H1 (cell line): Measurements from ENCODE around the gene TSFM. TPM values are rescaled to one million over a fixed set of nuclear protein-coding genes. Genes with fewer than 3 reads are reported as not detected.

Source experiments
- E2F6 ChIP-seq: IDR thresholded peaks from 2 replicates; pipeline ENCODE4 v1.6.1; 2012; ENCODE audit warnings: inconsistent platforms
- JUN ChIP-seq: IDR thresholded peaks from 2 replicates; pipeline ENCODE4 v1.6.1; 2011; ENCODE audit warnings: low read depth, mild to moderate bottlenecking, improper control_type of control experiment, low read length
- polyA plus RNA-seq, 7 experiments: library from polyadenylated mRNA; depleted of rRNA in 3 of 7; stranded (reverse) in 5 of 7; unstranded in 2 of 7; fragments of >200 nt in 5 of 7; fragments of 200-250 nt in 2 of 7; gene quantifications; 1 replicate in 5 of 7; 2 replicates in 1 of 7; 4 replicates in 1 of 7; pipeline versions ENCODE4 v1.2.1 to v1.2.3, GENCODE V29; 2011 to 2013; ENCODE audit warnings: missing spikeins in 2 of 7, mixed read lengths in 2 of 7
- total RNA-seq: library from RNA; stranded (reverse); fragmentation: NEBNext Ultra II Directional; extraction: Animal tissue kit (Norgen Biotek cat#: 25700); gene quantifications from 2 replicates; pipeline ENCODE4 v1.2.1, GENCODE V29; 2021

The TSFM gene
- total and polyA plus RNA-seq, 2 of the 8 experiments (the other 6 are each of a cell fraction or from before 2014, with no cell fraction given) = 17.4 to 49.8 TPM

- no peak for TF ChIP-seq E2F6
- TF ChIP-seq JUN = no peak
- TF ChIP-seq, all 59 proteins: peak for 0
These were observed 23.8 kb upstream of the TSFM start (continued) for GRCh38 chr12:57758552-57759359.
